Lower leg skin (tissue), 4 donors: ENCODE measurements around the gene CNIH4. TPM values are rescaled to one million over a fixed set of nuclear protein-coding genes. Genes with fewer than 3 reads are reported as not detected.
"Not testable (repeated sequence)": the region's sequence is repeated elsewhere in the genome, so short reads cannot be mapped to it uniquely, and the experiment has no call there.

Source experiments
- DNase-seq, 2 donors: peaks; one replicate each; pipeline ENCODE4 v3.0.0-alpha.2; 2019; ENCODE audit warnings: low spot score in 2 of 2
- H3K4me3 ChIP-seq: fragments of 200-600 bp; sonication (generic); 2 replicates; pipeline ENCODE4 v1.5.1; 2017; ENCODE audit warnings: mild to moderate bottlenecking, low read depth; ENCODE audit not compliant: poor library complexity, severe bottlenecking
- POLR2A ChIP-seq, 2 donors: fragments of 450-650 bp; IDR thresholded peaks; one replicate each; pipeline ENCODE4 v1.6.1; 2016 to 2017; ENCODE audit warnings: antibody characterized with exemption in 2 of 2, mild to moderate bottlenecking in 1 of 2, moderate library complexity in 1 of 2
- WGBS, 2 donors: methylation state at CpG; one replicate each; pipeline ENCODE4 v1.1.5; 2018; 5-methylcytosine and 5-hydroxymethylcytosine counted together
- intact Hi-C: fragments of 100-400 bp; cut with DNase I; formaldehyde crosslinking; loops from one replicate; pipeline ENCODE4 v1.15.0; 2023; ENCODE audit warnings: low total_unique reads
- total RNA-seq, 4 donors: library from RNA; depleted of rRNA; stranded (reverse); fragments of >200 nt; gene quantifications; one replicate each; pipeline ENCODE4 v1.1.0, GENCODE V29; 2016
- TF ChIP-seq, protein P1 (sequence below), 3 donors: fragments of 450-650 bp; IDR thresholded peaks; one replicate each; pipeline ENCODE4 v1.5.1; 2016; ENCODE audit warnings: antibody characterized with exemption in 3 of 3, mild to moderate bottlenecking in 3 of 3, moderate library complexity in 2 of 3

CNIH4 gene
- 10 to 100 TPM; 24.0 to 44.8 (median 37.0) TPM for total RNA-seq

DNA sequence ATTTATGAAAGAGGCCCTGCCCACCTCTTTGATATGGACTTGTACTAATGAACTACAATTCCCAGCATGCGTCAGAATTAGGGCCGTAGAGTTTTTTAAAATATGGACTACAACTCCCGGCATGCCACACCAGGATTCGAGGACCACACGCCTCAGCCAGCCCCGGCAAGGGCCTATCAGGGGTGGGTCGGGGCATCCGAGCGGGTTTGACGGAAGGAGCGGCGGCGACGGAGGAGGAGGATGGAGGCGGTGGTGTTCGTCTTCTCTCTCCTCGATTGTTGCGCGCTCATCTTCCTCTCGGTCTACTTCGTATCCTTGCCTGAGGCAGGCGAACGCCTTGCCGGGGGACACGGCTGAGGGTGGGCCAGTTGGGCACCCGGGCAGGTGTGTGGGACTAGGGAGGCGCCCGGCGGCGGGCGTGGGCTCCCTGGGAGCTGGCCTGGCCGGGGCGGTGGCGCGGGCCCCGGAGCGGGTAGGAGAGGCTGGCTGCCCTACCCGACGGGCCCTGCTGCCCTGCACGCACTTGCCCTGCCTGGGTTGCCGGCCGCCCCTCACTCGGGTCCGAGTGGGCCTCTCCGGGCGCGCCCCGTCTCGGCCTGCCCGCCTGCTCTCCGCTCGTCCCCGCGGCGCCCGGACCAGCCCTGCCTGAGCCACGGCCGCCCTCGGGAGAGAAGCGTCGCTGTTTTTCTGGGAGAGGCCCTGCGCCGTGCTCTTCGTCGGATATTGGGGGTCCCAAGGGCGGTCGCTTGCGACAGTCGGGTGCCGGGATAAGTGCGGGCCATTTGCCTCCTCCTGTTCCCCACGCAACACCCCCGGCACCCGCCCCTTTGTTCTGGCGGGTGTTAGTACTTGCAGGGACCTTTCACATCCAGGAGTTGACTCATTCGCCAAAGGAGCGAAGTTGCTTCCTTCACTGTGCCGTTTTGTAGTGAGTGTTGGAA lies at the start of gene CNIH4:
Gene CNIH4, plus strand, starts transcription at position 195 of the 941 bp plus-strand sequence. Its CDS starts 46 bp downstream, at position 241.
- DNase-seq = peak; percentile 94 to 98
- 0% methylated on average over 24 to 54 of the region's 78 CpGs for WGBS, 2 donors
- H3K4me3 ChIP-seq = peak within 1 kb of the TSS; percentile 69
- TF ChIP-seq, protein P1, sequence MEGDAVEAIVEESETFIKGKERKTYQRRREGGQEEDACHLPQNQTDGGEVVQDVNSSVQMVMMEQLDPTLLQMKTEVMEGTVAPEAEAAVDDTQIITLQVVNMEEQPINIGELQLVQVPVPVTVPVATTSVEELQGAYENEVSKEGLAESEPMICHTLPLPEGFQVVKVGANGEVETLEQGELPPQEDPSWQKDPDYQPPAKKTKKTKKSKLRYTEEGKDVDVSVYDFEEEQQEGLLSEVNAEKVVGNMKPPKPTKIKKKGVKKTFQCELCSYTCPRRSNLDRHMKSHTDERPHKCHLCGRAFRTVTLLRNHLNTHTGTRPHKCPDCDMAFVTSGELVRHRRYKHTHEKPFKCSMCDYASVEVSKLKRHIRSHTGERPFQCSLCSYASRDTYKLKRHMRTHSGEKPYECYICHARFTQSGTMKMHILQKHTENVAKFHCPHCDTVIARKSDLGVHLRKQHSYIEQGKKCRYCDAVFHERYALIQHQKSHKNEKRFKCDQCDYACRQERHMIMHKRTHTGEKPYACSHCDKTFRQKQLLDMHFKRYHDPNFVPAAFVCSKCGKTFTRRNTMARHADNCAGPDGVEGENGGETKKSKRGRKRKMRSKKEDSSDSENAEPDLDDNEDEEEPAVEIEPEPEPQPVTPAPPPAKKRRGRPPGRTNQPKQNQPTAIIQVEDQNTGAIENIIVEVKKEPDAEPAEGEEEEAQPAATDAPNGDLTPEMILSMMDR (IDR thresholded peaks at IDR 0.05) = no peak
- TF ChIP-seq POLR2A (IDR thresholded peaks at IDR 0.05) = peak in 1 of 2 donors; percentile 65
- intact Hi-C loops = no loop called here

DNA sequence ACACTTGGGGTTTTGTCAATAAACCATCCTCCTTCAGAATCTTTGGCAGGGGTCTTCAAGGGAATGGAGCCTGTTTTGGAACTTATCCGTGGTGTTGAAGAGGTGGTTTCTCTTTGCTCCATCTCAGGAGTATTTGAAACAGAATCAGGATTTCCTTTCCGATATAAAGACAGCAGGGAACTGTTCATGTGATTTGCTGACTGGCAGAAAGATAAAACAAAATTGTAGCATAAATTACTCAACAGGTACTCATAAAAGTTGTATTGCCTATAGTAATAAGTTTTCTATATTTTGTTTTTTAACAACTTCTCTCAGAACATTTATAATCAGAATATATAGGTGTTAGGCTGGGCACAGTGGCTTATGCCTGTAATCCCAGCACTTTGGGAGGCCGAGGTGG lies 48.6 kb upstream of the CNIH4 start:
- intact Hi-C loops = no loop called here
- TF ChIP-seq, protein P1 (IDR thresholded peaks at IDR 0.05) = no peak
- TF ChIP-seq POLR2A (IDR thresholded peaks at IDR 0.05) = no peak

DNA sequence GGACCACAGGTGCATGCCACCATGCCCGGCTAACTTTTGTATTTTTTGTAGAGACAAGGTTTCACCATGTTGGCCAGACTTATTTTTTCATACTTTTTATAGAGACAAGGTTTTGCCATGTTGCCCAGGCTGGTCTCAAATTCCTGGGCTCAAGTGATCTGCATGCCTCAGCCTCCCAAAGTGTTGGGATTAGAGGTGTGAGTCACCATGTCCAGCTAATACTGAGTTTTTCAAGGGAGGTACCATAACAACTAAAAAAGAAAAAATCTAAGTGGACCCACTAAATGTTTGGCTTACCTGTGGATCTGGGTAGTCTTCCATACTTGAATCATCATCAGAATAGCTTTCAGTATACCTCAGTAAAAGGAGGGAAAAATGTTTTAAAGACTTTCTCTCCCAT lies 45.2 kb upstream of the CNIH4 start:
- intact Hi-C loops, H3K4me3 ChIP-seq, DNase-seq: not testable (repeated sequence)
- WGBS, 2 donors = 85 to 100% methylated on average over 1 of the region's 1 CpG

More for the DNA sequence above, 48.6 kb upstream of the CNIH4 start:
- H3K4me3 ChIP-seq = no peak overlapping the region
- no peak for DNase-seq
- WGBS, 2 donors = 93 to 94% methylated on average over 3 of the region's 3 CpGs

DNA sequence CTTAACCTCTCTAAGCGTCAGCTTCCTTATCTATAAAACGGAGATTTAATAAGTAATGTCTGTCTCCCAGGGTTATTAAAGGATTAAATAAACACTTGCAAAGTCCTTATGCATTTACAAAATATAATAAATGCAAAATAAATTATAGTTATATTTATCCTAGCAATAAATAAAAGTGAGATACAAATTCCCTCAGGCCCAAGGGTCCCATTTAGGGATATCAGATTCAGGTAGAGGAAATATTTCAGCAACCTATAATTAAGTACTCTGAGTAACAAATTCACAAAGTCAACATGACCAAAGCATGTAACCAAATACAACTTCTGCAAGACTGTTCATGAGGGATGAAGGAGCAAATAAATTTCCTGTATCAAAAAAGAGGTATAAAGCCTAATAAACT lies 44.7 kb upstream of the CNIH4 start:
- intact Hi-C loops = no loop called here
- 81 to 90% methylated on average over 2 of the region's 2 CpGs for WGBS, 2 donors
- H3K4me3 ChIP-seq = no peak overlapping the region
- DNase-seq = no peak
- TF ChIP-seq, protein P1 (IDR thresholded peaks at IDR 0.05) = no peak
- no peak for TF ChIP-seq POLR2A (IDR thresholded peaks at IDR 0.05)

DNA sequence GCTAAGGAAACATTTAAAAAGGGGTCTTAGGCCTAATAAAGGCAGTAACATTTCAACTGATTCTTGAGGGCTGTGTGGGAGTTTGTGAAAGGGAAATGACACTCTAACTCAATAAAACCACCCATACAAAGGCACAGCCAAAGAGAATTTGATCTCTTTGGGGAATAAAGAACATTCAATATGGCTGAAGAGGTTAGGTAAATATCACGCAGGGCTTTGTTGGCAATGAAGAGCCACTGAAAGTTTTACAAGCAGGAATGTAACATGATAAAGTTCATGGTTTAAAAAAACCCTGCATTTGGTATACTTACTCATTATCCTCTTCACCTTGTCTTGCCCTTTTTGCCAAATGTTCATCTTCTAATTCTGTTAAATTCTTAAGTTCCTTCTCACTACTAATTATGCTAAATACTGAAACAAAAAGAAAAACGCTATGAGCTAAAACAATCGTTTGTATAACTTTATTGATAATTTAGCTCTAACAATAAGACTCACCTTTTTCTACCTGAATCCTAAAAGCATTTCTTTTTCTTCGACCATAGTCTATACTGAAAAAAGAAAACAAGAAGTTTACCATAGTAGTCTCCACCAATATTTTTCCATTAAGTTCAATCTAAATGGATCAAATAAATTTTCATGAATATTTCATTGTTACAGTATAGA lies 39.2 kb upstream of the CNIH4 start:
- intact Hi-C loops = no loop called here
- DNase-seq = no peak
- H3K4me3 ChIP-seq = no peak overlapping the region
- WGBS, 2 donors = 91% methylated on average over 4 of the region's 4 CpGs
- no peak for TF ChIP-seq POLR2A (IDR thresholded peaks at IDR 0.05)
- TF ChIP-seq, protein P1 (IDR thresholded peaks at IDR 0.05) = no peak

DNA sequence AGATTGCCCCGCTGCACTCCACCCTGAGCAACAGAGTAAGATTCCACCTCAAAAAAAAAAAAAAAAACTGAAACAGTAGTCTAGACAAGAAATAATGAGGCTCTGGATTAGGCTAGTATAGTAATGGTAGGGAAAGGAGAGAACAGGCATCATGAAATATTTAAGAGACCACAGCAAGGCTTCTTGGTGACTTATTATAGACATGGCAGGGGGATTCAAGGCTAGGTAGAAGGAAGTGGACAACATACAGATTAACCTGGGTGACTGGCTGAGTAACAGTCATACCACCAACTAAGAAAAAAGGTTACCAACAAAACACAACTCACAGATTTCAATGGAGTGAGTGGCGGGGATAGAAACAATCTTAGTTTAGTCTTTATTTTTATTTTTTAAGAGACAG lies 35.0 kb upstream of the CNIH4 start:
- TF ChIP-seq, protein P1 (IDR thresholded peaks at IDR 0.05) = no peak
- no peak for TF ChIP-seq POLR2A (IDR thresholded peaks at IDR 0.05)
- intact Hi-C loops = no loop called here
- WGBS, 2 donors = 93 to 100% methylated on average over 2 of the region's 2 CpGs
- H3K4me3 ChIP-seq = no peak overlapping the region
- DNase-seq = no peak
